Activated CD4-positive, alpha-beta T cell treated with anti-CD3 and anti-CD28 coated beads, Interleukin-2, amount 50 U/mL, for 24 hours (primary cell): ENCODE data around the gene PSEN1.
A peak's percentile ranks its signal among the peaks of the same experiment; 100 is the strongest.

Experiments used
- DNase-seq, 2 donors: peaks; one replicate each; pipeline ENCODE4 v3.0.0-alpha.2; 2020; ENCODE audit warnings: low read depth in 1 of 2, low spot score in 1 of 2

Gene PSEN1

DNA sequence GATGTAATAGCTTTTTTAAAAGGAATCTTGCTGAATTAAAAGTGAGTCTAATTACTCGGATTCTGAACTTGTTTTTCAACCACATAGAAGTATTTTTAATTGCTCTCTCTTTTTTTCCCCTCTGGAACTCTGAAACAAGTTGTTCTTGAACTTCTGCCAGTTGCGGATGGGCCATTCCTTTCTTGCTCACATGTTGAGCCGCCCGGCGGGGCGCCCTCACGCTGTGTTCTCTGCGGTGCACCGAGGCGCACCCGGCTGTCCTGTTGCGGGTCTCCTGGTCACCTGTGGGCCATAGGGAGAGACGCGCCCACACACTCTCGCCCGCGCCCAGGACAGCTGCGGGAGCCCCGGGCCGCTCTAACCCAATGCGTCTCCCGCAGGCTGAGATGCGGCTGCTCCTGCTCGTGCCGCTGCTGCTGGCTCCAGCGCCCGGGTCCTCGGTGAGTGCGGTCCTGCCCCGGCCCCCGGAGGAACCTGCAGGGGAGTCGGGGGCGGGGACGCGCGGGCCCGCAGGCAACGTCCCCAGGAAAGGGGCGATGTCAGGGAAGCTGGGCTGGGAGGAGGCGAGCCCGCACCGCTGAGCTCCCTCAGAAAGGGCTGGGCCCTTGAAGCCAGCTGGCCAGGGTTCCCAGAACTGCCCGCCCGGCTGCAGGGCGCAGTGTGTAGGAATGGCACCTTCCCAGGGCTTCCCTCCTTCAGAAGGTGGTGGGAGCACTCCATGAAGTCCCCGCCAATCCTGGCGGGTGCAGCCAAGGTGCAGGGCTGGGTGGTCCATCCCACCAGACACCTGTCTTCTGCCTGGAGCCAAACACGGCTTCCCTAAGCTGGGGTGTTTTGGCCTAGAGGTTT is 103.3 kb downstream of the PSEN1 start:
- no peak for DNase-seq

DNA sequence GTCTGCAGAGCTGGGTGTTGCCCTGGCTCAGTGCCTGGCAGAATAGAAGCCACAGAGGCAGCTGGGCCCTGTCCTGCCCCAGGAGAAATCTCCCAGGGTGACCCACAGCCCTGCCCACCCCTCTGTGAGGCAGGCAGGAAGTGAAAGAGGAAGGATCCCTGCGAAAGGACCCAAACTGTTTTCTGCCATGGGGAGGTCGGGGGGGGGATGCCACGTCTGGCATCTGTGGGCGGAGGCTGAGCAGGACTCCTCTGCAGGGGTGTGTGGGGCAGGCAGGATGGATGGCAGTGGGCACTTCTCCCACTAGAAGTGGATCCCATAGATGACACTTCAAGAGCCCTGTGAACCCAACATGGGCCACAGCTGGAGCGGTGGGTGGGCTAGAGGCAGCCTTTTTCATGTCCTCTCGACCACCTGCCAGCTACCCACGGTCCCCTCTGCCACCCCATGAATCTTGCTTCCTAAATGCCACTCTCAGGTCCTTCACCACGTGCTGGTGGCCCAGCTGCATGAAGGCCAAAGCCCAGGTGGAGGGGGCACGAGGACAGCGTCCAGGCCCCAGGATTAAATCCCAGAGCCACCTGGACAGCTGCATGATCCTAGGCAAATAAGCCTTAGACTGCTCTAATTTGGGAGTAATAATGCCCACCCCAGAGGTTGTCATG is 104.6 kb downstream of the PSEN1 start:
- no peak for DNase-seq

- no peak for DNase-seq
Observed at GRCh38 chr14:73241481-73242165, 105.3 kb downstream of the PSEN1 start.

DNA sequence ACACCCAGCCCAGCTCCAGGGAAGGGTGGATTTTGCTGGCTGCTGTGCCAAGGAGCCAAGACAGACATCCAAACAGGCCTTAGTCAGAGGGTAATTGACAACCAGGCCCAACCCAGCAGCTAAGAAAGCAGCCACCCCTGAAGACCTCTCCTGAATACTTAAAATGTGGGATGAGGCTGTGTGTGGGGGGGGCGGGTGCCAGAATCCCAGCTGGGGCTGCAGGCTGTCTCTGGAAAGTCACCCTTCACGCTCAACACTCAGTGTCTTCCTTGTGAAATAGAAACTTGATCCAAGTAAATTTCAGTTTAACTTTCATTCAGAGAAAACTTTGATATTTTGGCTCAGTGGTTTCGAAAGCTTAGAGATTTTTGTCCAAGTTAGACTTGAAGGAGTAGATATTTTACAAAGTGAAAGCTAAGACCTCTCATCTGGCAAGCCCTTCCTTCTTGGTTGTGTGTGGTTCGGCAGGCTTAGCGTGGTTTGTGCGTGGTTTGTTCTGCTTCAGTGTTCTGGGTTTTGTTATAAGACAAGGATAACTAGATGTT is 106.1 kb downstream of the PSEN1 start:
- DNase-seq: no peak

GRCh38 chr14:73243341-73243740 is 107.0 kb downstream of the PSEN1 start:
- no peak for DNase-seq

GRCh38 chr14:73243748-73244147 is 107.4 kb downstream of the PSEN1 start:
- DNase-seq: no peak

DNA sequence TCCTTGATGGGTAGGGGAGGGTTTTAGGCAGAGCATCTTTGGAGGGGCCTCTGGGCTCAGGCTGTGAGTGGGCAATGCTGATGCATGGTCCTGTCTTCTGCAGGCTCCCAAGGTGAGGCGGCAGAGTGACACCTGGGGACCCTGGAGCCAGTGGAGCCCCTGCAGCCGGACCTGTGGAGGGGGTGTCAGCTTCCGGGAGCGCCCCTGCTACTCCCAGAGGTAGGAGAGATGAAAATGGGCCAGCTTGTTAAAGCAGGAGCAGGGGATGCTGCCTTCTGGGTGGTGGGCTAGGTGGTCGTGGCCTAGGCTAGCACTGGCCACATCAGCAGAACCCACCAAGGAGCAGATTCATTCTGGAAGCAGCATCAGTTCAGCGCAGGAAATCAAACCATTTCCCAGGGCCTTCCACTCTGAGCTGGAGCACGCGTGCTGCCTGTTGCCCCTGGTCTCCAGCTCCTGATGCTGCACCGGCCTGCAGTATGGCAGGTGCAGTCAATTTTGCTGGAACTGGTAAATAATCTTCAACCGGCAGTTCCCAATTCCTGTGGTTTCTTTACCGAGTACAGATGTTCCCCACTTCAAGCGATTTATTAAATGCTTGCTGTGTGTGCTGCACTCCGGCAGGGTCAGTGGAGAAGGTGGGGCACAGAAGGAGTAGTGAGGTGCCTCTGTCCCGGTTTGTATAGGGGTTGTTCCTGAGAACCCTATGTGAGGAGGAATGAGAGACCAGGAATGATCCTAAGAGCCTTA is 108.4 kb downstream of the PSEN1 start:
- no peak for DNase-seq

DNA sequence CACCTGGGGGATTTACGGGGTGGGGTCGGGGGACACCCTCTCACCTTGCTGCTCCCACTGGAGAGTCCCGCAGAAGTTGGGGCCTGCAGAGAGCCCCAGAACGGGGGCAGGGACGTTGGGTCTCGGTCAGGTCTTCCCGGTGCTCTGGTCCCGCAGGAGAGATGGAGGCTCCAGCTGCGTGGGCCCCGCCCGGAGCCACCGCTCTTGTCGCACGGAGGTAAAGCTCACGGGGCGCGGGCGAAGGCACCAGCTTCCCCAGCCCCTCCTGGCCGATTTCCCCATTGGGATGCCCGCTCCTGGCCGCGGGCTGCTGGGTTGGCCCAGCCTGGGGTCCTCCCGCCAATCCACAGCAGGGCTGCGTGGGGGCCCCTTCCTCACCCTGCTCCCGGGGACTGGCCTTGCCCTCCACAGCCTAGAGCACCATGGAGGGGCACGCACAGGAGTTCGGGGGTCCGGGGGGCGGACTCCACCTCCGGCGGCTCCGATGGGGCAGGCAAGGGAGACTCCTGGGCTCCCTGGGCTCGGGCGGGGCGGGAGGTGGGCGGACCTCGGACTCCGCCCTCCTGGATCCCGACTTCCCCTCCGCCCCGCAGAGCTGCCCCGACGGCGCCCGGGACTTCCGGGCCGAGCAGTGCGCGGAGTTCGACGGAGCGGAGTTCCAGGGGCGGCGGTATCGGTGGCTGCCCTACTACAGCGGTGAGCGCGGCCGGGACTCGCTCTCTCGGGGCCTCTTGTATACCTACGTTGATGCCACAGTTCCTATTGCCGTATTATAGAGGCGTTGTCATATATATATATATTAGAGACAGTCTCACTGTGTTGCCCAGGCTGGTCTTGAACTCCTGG is 109.4 kb downstream of the PSEN1 start:
- peak in 1 of 2 donors; percentile 30 for DNase-seq

GRCh38 chr14:73246387-73247150 is 110.3 kb downstream of the PSEN1 start:
- DNase-seq: no peak

GRCh38 chr14:73248108-73248868 is 112.0 kb downstream of the PSEN1 start:
- no peak for DNase-seq

GRCh38 chr14:73249108-73249507 is 112.8 kb downstream of the PSEN1 start:
- no peak for DNase-seq

GRCh38 chr14:73249564-73250316 is 113.4 kb downstream of the PSEN1 start:
- no peak for DNase-seq

DNA sequence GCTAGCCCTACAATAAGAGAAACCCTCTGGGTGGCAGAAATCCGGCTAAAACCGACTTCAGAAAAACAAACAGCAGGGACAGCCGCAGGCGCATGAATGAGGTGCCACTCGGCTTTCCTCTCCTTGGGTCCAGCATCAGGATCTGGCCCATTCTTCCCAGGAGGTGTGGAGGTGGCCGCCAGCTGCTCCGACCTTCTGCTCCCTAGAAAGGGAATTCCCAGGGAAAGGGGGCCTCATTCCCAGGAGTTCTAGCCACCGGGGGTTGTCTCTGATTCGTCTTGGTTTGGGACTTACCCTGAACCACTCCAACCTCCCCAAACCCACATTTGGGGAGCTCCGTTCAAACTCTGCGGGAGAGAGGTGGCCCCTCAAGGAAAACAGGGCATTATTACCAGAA is 114.0 kb downstream of the PSEN1 start:
- DNase-seq: no peak

- DNase-seq: no peak
Observed at GRCh38 chr14:73250781-73251500, 114.6 kb downstream of the PSEN1 start.

DNA sequence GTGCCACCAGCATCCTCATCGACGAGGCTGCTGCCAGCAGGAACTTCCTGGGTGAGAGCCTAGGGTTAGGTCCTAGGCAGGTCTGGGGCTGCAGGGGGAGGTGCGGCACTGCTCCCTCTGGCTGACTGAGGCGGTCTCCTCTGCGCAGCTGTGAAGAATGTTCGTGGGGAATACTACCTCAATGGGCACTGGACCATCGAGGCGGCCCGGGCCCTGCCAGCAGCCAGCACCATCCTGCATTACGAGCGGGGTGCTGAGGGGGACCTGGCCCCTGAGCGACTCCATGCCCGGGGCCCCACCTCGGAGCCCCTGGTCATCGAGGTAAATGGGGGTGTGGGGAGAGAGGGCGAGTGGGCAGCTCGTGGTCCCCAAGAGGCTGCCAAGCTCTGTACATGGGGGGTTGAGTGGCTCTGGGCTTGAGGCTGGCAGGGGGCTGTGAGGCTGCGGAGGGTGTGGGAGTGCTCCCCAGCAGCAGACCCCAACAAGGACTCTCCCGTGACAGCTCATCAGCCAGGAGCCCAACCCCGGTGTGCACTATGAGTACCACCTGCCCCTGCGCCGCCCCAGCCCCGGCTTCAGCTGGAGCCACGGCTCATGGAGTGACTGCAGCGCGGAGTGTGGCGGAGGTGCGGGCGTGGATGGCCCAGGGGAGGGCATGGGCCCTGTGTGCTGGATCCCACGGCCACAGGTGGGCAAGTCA is 115.4 kb downstream of the PSEN1 start:
- DNase-seq: no peak

- no peak for DNase-seq
Observed at GRCh38 chr14:73252491-73253322, 116.4 kb downstream of the PSEN1 start.
